Heart left ventricle (tissue), 16 donors: ENCODE results near the gene EGLN1. TPM values are rescaled to one million over a fixed set of nuclear protein-coding genes. Genes with fewer than 3 reads are reported as not detected.

Experiments used
- ATAC-seq, 4 donors: fragments of 200-7000 bp; cut with Tn5 transposase; one replicate each; pipeline ENCODE4 v1.9.1; 2020 to 2022; ENCODE audit warnings: moderate library complexity in 4 of 4, mild to moderate bottlenecking in 3 of 4, moderate number of reproducible peaks in 1 of 4
- DNase-seq, 5 donors: peaks; one replicate each; pipeline ENCODE4 v3.0.0-alpha.2; 2020
- H3K27ac ChIP-seq, 12 donors: fragments of 200-600 bp; sonication (generic) in 4 of 12; one replicate each; pipeline versions ENCODE4 v1.5.0 to v1.8.0; 2016 to 2022; ENCODE audit warnings: mild to moderate bottlenecking in 2 of 12
- H3K27me3 ChIP-seq, 9 donors: fragments of 200-600 bp; sonication (generic) in 2 of 9; one replicate each; pipeline versions ENCODE4 v1.5.1 to v1.8.0; 2016 to 2022; ENCODE audit warnings: mild to moderate bottlenecking in 3 of 9
- H3K36me3 ChIP-seq, 9 donors: fragments of 200-600 bp; sonication (generic) in 2 of 9; one replicate each; pipeline versions ENCODE4 v1.5.0 to v1.8.0; 2018 to 2022; ENCODE audit warnings: mild to moderate bottlenecking in 2 of 9
- H3K4me1 ChIP-seq, 12 donors: fragments of 200-600 bp; sonication (generic) in 4 of 12; one replicate each; pipeline versions ENCODE4 v1.5.0 to v1.8.0; 2016 to 2022; ENCODE audit warnings: mild to moderate bottlenecking in 3 of 12
- H3K4me3 ChIP-seq, 12 donors: fragments of 200-600 bp; sonication (generic) in 4 of 12; one replicate each; pipeline versions ENCODE4 v1.5.0 to v1.8.0; 2017 to 2022; ENCODE audit warnings: mild to moderate bottlenecking in 9 of 12, moderate library complexity in 4 of 12
- H3K9me3 ChIP-seq, 12 donors: fragments of 200-600 bp; sonication (generic) in 4 of 12; one replicate each; pipeline versions ENCODE4 v1.5.0 to v1.8.0; 2016 to 2022; ENCODE audit warnings: mild to moderate bottlenecking in 1 of 12
- POLR2A ChIP-seq, 2 donors: fragments of 450-650 bp; IDR thresholded peaks; one replicate each; pipeline ENCODE4 v1.6.1; 2017; ENCODE audit warnings: antibody characterized with exemption in 2 of 2, mild to moderate bottlenecking in 2 of 2, moderate library complexity in 2 of 2
- WGBS, 4 donors: extraction: QIAGEN DNeasy Blood & Tissue Kit in 2 of 4; methylation state at CpG; one replicate each; pipeline versions ENCODE4 v1.1.5 to v1.1.7; 2013 to 2018; 5-methylcytosine and 5-hydroxymethylcytosine counted together
- intact Hi-C, 10 donors: fragments of 100-400 bp; cut with DNase I; formaldehyde crosslinking; loops; one replicate each; pipeline versions ENCODE4 v1.11.1 to v1.14.2; 2022
- polyA plus RNA-seq, 2 donors: library from polyadenylated mRNA; stranded (reverse); fragments of 200-250 nt; gene quantifications; one replicate each; pipeline ENCODE4 v1.2.3, GENCODE V29; 2013
- total RNA-seq, 9 donors: library from RNA; depleted of rRNA in 2 of 9; stranded (reverse); fragments of >200 nt in 2 of 9; fragmentation: NEBNext Ultra II Directional in 3 of 9; extraction: Animal tissue kit (Norgen Biotek cat#: 25700) in 3 of 9; gene quantifications; one replicate each; pipeline versions ENCODE4 v1.1.0 to v1.2.4, GENCODE V29; 2016 to 2023
- TF ChIP-seq, protein P1 (sequence below), 12 donors: fragments of 200-600 bp; sonication (generic) in 4 of 12; IDR thresholded peaks; one replicate each; pipeline versions ENCODE4 v1.5.0 to v1.8.0; 2018 to 2022; ENCODE audit warnings: antibody characterized with exemption in 12 of 12, mild to moderate bottlenecking in 5 of 12
- donor health status: ischemic (EF 13 %, LVEDD 7.1; RV severe dilation, severe dysfunction).
- donor health status: healthy with polysubstance abuse.
- donor health status: DM: no; HTN: yes; CAD: no.
- donor health status: DM: no; HTN: no; CAD: no.
- donor health status: ischemic (EF 25% LVEDD 6.9; RV normal size, moderate dysfunction).
- donor health status: ischemic (EF 25% LVEDD 5.7; RV mildly dilated, moderate dysfunction).
- donor health status: healthy.
- donor health status: DM: yes; HTN: yes; CAD: no.
- donor health status: ischemic (EF 35%, LVEDD 5.7; RV mildly dilated, moderate dysfunction).
- donor health status: nonischemic (EF 11% LVEDD 7.7; RV severe dilation, severe dysfunction).
- donor health status: DM: yes; HTN: yes; CAD: no.
- donor health status: PGD.
- donor health status: ischemic (EF 29% LVEDD 5.4; RV normal size, mild dysfunction).
- donor health status: nonischemic (EF 23%, LVEDD 6.1; RV moderate dilation, normal function).

The EGLN1 gene
- total and polyA plus RNA-seq, 11 donors = 20.8 to 122 (median 70.0) TPM

DNA sequence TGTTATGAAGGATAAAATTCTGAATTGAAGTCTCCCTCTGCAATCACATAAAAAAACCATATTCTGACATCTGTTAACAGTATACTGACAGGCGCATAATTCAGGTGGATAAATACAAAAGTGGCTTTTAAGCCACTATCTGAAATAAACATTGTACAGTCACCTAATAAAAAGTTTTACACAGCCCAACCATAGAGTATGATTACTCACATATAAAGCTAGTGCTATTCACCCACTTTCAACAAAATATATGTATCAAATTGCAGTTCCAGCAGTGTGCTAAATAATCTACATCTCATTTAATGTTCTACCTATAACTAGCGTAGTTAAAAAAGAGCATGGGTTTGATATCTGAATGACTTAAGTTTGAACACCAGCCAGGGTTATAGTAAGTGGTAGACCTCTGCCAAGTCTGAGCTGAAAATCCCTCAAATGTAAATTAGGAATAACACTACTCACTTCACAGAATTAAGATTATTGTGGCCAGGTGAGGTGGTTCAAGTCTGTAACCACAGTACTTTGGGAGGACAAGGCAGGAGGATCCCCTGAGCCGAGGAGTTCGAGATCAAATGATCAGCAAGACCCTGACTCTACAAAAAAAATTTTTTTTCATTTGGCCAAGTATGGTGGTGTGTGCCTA lies 3.9 kb downstream of the EGLN1 start:
- H3K27me3 ChIP-seq = no peaks in the 10 kb centered on the region
- H3K27ac ChIP-seq = peak overlapping the region in 5 of 12 donors; percentile 97 to 99 (median 98)
- DNase-seq = no peak
- no peak for ATAC-seq
- H3K9me3 ChIP-seq = no peaks in the 10 kb centered on the region
- H3K36me3 ChIP-seq = peaks cover 0 to 6% (median 0%) of the 10 kb centered on the region in 9 donors
- TF ChIP-seq, protein P1, sequence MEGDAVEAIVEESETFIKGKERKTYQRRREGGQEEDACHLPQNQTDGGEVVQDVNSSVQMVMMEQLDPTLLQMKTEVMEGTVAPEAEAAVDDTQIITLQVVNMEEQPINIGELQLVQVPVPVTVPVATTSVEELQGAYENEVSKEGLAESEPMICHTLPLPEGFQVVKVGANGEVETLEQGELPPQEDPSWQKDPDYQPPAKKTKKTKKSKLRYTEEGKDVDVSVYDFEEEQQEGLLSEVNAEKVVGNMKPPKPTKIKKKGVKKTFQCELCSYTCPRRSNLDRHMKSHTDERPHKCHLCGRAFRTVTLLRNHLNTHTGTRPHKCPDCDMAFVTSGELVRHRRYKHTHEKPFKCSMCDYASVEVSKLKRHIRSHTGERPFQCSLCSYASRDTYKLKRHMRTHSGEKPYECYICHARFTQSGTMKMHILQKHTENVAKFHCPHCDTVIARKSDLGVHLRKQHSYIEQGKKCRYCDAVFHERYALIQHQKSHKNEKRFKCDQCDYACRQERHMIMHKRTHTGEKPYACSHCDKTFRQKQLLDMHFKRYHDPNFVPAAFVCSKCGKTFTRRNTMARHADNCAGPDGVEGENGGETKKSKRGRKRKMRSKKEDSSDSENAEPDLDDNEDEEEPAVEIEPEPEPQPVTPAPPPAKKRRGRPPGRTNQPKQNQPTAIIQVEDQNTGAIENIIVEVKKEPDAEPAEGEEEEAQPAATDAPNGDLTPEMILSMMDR (IDR thresholded peaks at IDR 0.05) = no peak
- TF ChIP-seq POLR2A (IDR thresholded peaks at IDR 0.05) = no peak
- H3K4me3 ChIP-seq = peak overlapping the region; percentile 76 to 97 (median 84)
- H3K4me1 ChIP-seq = peaks cover 4 to 75% (median 54%) of the 10 kb centered on the region in 12 donors
- intact Hi-C loops = loop anchor here in 6 of 10 donors (5.0 to 10.0 kb wide), 4 partner anchors 36 to 83 kb away; partner anchors contain the start of genes EXOC8 (in 1 of the 6) and SPRTN (in 1 of the 6)
- WGBS, 4 donors = 35 to 51% (median 40%) methylated on average over 4 of the region's 4 CpGs

DNA sequence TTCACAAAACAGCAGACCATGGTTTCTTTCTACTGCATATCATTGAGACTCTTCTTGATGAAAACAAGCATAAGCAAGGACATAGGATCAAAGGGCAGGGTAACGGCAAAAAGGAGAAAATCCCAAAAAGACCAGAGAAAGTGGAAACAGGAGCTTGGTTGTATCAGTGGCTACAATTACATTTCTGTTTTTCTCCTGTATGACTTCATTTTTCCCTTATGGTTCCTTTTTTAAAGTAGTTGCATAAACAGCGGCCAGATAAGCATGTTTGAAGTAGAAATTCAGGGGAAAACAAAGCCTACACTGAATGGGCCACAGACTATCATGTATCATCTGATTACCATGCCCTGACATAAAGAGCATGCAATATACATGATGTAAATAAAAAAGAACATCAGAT lies 4.6 kb downstream of the EGLN1 start:
- H3K27me3 ChIP-seq = no peaks in the 10 kb centered on the region
- peak overlapping the region in 3 of 12 donors; percentile 12 to 35 (median 15) for H3K27ac ChIP-seq
- no peak for ATAC-seq
- peaks cover 4 to 75% (median 58%) of the 10 kb centered on the region in 12 donors for H3K4me1 ChIP-seq
- TF ChIP-seq, protein P1 (IDR thresholded peaks at IDR 0.05) = no peak
- TF ChIP-seq POLR2A (IDR thresholded peaks at IDR 0.05) = no peak
- peaks cover 0 to 13% (median 0%) of the 10 kb centered on the region in 9 donors for H3K36me3 ChIP-seq
- peak overlapping the region in 11 of 12 donors; percentile 19 to 88 (median 83) for H3K4me3 ChIP-seq
- 24 to 55% (median 47%) methylated on average over 2 of the region's 2 CpGs for WGBS, 4 donors
- H3K9me3 ChIP-seq = no peaks in the 10 kb centered on the region
- no peak for DNase-seq
- intact Hi-C loops = loop anchor here in 7 of 10 donors (2.0 to 10.0 kb wide), 5 partner anchors 35 to 83 kb away; partner anchors contain the start of genes EXOC8 (in 1 of the 7) and SPRTN (in 1 of the 7)

GRCh38 chr1:231416901-231417300 lies 5.2 kb downstream of the EGLN1 start:
- no peaks in the 10 kb centered on the region for H3K9me3 ChIP-seq
- H3K4me1 ChIP-seq = peaks cover 4 to 81% (median 63%) of the 10 kb centered on the region in 12 donors
- no peaks in the 10 kb centered on the region for H3K27me3 ChIP-seq
- TF ChIP-seq, protein P1 (IDR thresholded peaks at IDR 0.05) = no peak
- TF ChIP-seq POLR2A (IDR thresholded peaks at IDR 0.05) = no peak
- intact Hi-C loops = loop anchor here in 7 of 10 donors (2.0 to 10.0 kb wide), 5 partner anchors 35 to 82 kb away; partner anchors contain the start of genes EXOC8 (in 1 of the 7) and SPRTN (in 1 of the 7)
- peak overlapping the region in 11 of 12 donors; percentile 19 to 88 (median 83) for H3K4me3 ChIP-seq
- peaks cover 0 to 18% (median 0%) of the 10 kb centered on the region in 9 donors for H3K36me3 ChIP-seq
- ATAC-seq = no peak
- 0 to 10% (median 5%) methylated on average over 1 of the region's 1 CpG for WGBS, 4 donors
- DNase-seq = no peak
- peak overlapping the region in 4 of 12 donors; percentile 5 to 35 (median 14) for H3K27ac ChIP-seq

GRCh38 chr1:231415018-231415583 lies 7.0 kb downstream of the EGLN1 start:
- no peak for DNase-seq
- 63 to 71% (median 70%) methylated on average over 5 of the region's 5 CpGs for WGBS, 4 donors
- Histone ChIP-seq H3K9me3 (no peaks in the 10 kb centered on the region), H3K36me3 (peaks cover 0 to 26% (median 0%) of the 10 kb centered on the region in 9 donors), H3K27me3 (no peaks in the 10 kb centered on the region), H3K4me1 (peaks cover 4 to 97% (median 79%) of the 10 kb centered on the region in 12 donors), H3K4me3 (peak overlapping the region in 8 of 12 donors; percentile 9 to 87 (median 83)), H3K27ac (peak overlapping the region in 3 of 12 donors; percentile 19 to 50 (median 38))
- TF ChIP-seq POLR2A (IDR thresholded peaks at IDR 0.05) = no peak
- TF ChIP-seq, protein P1 (IDR thresholded peaks at IDR 0.05) = no peak
- intact Hi-C loops = loop anchor here in 6 of 10 donors (5.0 to 10.0 kb wide), 4 partner anchors 33 to 80 kb away; partner anchors contain the start of genes EXOC8 (in 1 of the 6) and SPRTN (in 1 of the 6)
- ATAC-seq = no peak
